ENCODE measurements around the gene TAGAP. TPM values are rescaled to one million over a fixed set of nuclear protein-coding genes. Genes with fewer than 3 reads are reported as not detected.

The TAGAP gene
- total RNA-seq, 2 experiments from 2014 or later = 44.8 to 51.0 TPM

Other genes starting within 250 kb of the TAGAP start
- gene EZR, start 225.6 kb downstream of the TAGAP start, total RNA-seq = 100 to 1,000 TPM; 197 to 203 TPM
- gene RSPH3, start 44.8 kb downstream of the TAGAP start, total RNA-seq = 1 to 10 TPM; 6.5 to 9.3 TPM
- not detected for gene FNDC1, start 124.4 kb upstream of the TAGAP start, total RNA-seq

Data from activated CD4-positive, alpha-beta T cell treated with anti-CD3 and anti-CD28 coated beads for 36 hours (primary cell).